Midbrain (tissue), 1 donor: ENCODE results near the gene HHATL.

Experiments
- DNase-seq: peaks from one replicate; lab custom pipeline; 2025; lab: John Stamatoyannopoulos, UW

The HHATL gene

GRCh38 chr3:42712688-42713372 lies 10.2 kb upstream of the HHATL start:
- DNase-seq, result no peak

DNA sequence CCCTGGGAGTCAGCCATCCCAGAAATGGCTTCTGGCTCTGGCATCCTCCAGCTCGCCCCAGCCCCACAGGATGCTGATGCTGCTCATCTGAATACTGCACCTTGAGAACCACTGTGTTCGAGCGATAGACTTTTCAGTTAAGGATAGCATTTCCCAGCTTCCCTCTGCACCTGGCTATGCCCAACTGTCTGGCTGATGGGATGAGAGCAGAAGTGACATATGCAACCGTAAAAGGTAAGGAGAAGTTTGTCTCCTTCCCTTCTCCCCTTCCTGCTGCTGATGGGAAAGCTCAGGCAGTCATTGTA lies 9.7 kb upstream of the HHATL start:
- no peak for DNase-seq

- DNase-seq, result no peak
These were observed 9.1 kb upstream of the HHATL start for GRCh38 chr3:42711491-42712343.

GRCh38 chr3:42710323-42711021 lies 7.9 kb upstream of the HHATL start:
- DNase-seq, result no peak

DNA sequence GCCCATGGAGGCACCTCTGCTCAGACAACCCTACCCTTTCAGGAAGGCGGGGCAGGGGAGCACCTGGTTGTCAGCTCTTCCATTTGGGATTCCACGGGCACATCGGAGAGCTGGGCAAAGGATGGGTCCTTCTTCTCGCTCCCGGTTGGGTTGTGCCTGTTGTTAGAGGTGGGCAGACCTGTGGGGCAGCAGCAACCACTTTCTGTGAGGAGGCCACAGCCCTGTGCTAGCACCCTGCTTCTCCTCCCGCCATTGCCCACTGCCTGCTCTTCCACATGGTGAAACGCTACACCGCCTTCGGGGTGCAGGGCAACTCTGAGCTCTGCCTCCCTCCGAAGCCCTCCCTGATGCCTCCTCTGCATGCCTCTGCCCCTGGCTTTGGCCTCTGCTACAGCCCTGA lies 7.0 kb upstream of the HHATL start:
- DNase-seq, result no peak

DNA sequence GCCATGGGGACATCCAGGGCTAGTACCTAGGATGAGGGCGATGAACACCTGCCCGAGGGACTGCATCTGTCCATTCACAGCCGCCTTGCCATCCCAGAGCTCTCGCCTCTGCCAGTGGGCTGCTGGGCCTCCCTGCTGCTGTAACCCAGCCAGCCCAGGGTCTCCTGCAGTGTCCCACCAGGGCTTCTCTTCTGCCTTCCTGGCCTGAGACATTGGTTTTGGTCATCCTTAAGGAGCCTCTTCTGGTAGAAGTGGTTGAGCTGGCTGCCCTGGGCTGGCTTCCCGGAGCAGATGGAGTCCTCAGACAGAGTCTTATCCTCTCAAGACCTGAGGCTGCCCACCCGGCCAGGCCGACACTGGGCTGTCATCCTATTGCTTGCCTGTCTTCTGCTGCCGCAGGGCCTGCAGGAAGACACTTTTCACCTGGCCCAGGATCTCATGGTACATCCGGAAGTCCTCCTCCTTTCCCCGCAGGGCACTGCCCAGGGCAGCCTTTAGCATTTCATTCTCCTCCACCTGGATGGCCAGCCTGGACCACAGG lies 6.1 kb upstream of the HHATL start:
- DNase-seq, result no peak

GRCh38 chr3:42707620-42708355 lies 5.2 kb upstream of the HHATL start:
- DNase-seq, result no peak

- DNase-seq, result no peak
These were observed 4.4 kb upstream of the HHATL start for GRCh38 chr3:42706721-42707619.

GRCh38 chr3:42705962-42706585 lies 3.5 kb upstream of the HHATL start:
- DNase-seq, result no peak

- DNase-seq, result no peak
These were observed 2.6 kb upstream of the HHATL start for GRCh38 chr3:42705058-42705767.

DNA sequence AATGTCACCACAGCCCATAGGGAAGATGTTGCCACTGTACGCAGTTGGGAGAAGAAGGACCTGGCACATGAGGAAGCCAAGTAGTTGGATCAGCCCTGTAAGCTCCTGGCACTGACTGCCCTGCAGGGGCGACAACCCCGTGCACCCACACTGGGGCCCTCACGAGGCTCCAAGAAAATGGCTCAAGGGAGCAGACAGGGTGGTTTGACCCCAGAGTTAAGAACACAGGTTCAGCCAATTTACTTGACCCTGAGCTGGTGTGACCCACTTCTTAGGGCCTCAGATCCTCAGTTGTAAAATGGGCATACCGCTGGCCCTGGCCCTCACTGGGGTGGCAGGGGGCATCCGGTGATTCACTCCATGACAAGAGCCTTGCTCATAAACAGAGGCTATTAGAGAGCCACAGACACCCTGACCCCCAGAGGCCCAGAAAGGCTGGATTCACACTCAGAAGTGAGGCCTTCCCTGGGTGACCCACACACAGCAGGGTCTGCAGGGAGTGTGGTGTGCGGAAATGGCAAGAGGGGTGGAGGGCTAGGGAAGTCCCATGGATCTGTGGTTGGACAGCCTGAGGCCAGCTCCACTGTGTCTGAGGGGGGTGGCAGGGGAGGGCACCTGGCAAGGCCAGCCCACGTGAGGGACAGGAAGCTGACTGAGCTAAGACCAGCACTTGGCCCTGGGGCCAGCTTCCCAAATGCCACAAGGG lies 1.7 kb upstream of the HHATL start:
- DNase-seq, result no peak

DNA sequence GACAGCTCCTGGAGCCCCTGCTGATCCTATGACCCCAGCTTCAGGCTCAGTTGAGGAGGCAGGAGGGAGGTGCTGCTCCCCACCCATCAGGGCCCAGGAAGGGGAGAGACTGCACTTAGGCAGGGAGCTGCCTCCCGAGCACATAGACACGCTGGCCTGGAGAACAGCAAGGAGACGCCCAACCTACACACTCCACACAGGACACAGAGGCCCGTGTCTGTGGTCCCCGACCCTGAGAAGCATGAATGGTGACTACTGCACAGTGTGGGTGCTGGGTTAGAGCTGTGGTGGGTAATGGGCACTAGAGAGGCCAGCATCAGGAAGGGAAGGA lies 1.1 kb upstream of the HHATL start:
- DNase-seq, result no peak

- no peak for DNase-seq
These were observed 540 bp upstream of the HHATL start for GRCh38 chr3:42702982-42703694.

- DNase-seq, result peak; percentile 87
These were observed 1.1 kb downstream of the HHATL start for GRCh38 chr3:42701371-42702065.

DNA sequence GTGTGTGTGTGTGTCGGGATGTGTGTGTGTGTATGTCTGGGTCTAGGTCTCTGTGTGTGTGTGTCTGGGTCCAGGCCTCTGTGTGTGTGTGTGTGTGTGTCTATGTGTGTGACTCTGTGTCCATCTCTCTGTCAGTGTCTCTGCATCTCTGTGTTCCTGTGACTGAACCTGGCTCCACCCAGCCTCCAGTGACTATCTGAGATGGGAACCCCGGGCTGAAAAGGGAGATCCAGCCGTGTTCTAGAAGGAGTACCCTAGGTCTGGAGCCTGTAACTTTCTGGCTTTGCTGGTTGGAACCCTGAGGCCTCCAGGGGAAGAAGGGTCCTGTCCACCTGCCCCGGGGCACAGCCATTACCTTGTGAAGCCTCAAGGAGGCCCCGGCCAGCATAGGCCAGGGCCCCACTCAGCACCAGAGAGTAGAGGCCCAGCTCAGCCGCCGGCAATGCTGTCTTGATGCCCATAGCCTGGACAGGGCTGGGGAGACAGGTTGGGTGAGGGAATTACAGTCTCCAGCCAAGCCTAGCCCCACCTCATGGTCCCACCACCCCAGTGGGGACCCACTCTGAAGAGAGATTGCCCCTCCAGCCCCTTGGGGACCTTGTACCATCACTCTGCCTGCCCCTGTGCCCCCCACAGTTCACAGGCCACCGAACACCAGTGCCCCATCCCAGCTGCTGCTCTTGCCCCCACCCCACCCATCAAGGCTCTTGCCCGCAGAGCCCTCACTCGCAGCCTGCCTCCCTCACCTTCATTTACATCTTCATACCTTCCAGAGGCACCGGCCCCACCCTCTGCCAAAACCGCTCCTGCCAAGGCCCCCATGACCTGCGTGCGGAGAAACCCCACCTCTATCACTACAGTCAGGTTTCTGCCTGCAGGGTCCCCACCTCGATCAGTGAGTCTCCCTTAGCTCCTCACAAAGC lies 2.0 kb downstream of the HHATL start:
- no peak for DNase-seq

DNA sequence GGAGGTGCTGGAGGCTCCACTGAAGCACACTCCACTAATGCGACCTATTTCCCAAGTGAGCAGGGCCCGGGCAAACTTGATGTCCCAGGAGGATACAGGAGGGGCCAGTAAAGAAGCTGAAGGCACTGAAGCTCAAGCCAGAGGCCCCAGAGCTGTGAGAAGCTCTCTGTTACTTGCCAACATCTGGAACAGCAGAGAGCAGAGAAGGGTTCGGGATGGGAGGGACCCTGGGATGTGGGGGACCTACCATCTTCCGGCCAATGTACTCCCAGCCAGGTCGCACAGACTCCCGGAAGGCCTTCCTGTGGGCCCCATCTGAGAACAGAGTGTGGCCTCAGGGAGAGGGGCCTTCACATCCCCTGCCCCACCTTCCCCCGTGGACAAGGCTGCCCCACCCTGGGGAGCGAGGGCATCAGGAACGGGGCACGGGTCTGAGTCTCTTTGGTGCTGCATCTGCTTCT lies 3.1 kb downstream of the HHATL start:
- DNase-seq, result no peak

DNA sequence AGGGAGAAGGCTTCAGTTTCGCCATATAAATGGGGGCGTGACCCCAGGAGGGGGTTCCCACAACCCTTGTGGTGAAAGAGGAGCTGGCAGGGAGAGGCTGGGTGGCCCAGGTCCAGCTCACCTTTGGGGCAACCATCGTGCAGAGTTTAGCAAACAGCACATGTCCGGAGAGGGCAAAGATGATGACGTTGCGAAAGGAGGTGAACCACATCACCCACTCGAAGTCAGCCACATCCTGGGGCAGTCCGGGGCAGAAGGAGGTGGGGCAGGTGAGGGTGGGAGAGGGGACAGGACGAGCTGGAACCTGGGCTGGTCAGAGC lies 3.7 kb downstream of the HHATL start:
- DNase-seq, result no peak
